ENCODE results near the gene PLLP.

Gene PLLP

DNA sequence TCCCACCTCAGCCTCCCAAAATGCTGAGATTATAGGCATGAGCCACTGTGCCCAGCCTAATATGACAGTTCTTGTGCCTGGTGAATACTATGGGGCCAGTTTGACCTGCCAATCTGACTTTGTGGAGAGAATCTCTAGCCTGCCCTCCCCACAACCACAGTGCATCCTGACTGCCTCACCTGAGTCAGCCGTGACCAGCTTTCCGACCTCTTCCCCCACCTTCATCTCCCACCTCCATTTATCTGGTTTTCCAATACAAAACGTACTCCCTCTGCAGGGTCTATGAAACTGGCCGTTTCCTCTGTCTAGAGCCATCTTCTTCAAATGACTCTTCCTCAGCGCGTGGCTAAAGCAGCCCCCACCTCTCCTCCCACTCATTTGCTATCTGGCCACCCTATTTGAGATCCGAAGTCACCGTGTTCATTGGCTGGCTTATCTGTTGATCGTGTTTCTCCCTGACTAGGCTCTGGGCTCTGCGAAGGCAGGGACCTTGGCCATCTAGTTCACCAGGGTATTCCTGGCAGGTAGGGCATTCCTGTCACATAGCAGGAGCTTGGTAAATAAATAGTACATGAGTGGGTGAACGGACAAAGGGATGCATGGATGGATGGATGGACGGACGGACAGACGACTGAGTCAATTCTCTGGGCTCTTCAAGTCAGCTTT lies 22.3 kb upstream of the PLLP start:
- in situ Hi-C loops (cut with HindIII; ENCODE audit: low pct_ligation_motif_present, low sequenced_read_pairs) = no loop called here
- H3K4me3 ChIP-seq (ENCODE audit: low read depth, low read length) = no peak overlapping the region
- TF ChIP-seq, protein P1, sequence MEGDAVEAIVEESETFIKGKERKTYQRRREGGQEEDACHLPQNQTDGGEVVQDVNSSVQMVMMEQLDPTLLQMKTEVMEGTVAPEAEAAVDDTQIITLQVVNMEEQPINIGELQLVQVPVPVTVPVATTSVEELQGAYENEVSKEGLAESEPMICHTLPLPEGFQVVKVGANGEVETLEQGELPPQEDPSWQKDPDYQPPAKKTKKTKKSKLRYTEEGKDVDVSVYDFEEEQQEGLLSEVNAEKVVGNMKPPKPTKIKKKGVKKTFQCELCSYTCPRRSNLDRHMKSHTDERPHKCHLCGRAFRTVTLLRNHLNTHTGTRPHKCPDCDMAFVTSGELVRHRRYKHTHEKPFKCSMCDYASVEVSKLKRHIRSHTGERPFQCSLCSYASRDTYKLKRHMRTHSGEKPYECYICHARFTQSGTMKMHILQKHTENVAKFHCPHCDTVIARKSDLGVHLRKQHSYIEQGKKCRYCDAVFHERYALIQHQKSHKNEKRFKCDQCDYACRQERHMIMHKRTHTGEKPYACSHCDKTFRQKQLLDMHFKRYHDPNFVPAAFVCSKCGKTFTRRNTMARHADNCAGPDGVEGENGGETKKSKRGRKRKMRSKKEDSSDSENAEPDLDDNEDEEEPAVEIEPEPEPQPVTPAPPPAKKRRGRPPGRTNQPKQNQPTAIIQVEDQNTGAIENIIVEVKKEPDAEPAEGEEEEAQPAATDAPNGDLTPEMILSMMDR (IDR thresholded peaks at IDR 0.05; ENCODE audit: low read depth, low read length, missing control alignments) = no peak
- no peaks in the 10 kb centered on the region for H3K27me3 ChIP-seq (replicated peaks)
- no peaks in the 10 kb centered on the region for H3K36me3 ChIP-seq (replicated peaks)
- no peak for DNase-seq
- H3K27ac ChIP-seq = no peak overlapping the region

DNA sequence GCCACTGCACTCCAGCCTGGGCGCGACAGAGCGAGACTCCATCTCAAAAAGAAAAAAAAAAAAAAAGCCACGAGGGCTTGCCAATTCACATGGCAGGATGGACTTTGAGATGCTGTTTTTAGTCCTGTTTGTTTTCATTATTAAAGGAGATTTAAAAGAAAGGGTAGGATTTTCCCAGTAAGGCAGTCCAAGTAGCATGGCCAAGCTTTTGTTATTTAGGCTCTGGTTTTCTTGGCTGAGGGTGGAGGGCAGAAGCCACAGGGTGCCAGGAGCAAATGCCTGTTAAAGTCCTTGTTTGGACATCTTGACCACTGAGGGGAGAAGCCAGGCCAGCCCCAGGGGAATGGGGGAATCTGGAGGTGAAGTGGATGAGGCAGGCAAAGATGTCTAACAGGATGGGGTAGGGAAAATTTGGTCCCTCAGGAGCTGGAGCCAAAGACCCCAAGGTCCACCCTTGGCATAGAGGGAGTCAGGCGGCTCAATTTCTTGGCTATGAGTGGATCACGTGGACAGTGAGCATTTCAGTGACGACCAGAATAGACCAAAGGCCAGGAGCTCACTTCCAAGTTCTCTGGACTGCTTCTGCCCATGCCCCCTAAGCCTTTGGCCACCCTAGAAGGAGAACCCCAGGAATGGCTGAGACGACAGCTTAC lies 20.8 kb upstream of the PLLP start:
- in situ Hi-C loops (cut with HindIII; ENCODE audit: low pct_ligation_motif_present, low sequenced_read_pairs) = no loop called here
- DNase-seq = no peak
- no peaks in the 10 kb centered on the region for H3K27me3 ChIP-seq (replicated peaks)
- TF ChIP-seq, protein P1 (IDR thresholded peaks at IDR 0.05; ENCODE audit: low read depth, low read length, missing control alignments) = no peak
- H3K36me3 ChIP-seq (replicated peaks) = no peaks in the 10 kb centered on the region
- no peak overlapping the region for H3K4me3 ChIP-seq (ENCODE audit: low read depth, low read length)
- no peak overlapping the region for H3K27ac ChIP-seq

DNA sequence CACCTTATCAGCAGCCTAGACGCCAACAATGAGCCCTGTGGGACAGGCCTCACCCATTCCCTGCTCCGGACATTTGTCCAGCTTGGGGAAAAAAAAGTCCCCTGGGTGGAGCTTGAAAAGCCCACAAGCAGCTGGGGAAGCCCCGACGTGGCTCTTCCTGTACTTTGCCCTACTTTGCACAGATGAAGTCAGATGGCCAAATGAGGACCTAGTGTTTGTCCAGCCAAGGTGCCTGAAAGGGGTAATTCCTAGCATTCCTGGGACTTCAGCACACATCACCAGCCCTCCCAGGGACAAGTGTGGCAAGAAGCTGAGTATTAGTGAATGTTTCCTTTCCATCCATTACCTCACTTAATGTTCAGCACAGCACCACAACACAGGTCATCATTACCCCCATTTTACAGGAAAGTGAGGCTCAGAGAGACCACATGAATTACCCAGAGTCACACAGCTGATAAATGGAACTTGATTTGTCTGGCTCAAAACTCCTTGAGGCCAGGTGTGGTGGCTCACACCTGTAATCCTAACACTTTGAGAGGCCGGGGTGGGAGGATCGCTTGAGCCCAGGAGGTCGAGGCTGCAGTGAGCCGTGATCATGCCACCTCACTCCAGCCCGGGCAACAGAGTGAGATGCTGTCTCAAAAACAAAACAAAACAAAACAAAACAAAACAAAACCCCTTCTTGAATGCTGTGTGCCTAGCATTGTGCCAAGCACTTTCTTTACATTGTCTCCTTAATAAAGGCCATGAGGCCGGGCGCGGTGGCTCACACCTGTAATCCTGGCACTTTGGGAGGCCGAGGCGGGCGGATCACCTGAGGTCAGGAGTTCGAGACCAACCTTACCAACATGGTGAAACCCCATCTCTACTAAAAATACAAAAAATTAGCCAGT lies 19.9 kb upstream of the PLLP start:
- in situ Hi-C loops (cut with HindIII; ENCODE audit: low pct_ligation_motif_present, low sequenced_read_pairs) = no loop called here
- peak; percentile 32 for DNase-seq

DNA sequence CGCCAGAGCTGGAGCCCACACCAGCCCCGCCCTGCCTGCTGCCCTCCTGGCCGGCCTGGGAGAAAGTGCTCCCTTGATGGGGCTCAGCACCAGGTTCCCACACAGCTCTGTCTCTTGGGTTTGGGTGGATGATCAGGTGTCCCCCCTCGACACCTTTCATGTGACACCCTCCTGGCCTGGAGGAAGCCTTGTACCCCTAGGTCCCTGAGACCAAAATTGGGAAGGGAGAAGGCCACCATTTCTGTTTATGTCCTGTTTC lies 19.4 kb upstream of the PLLP start:
- in situ Hi-C loops (cut with HindIII; ENCODE audit: low pct_ligation_motif_present, low sequenced_read_pairs) = no loop called here
- TF ChIP-seq, protein P1 (IDR thresholded peaks at IDR 0.05; ENCODE audit: low read depth, low read length, missing control alignments) = no peak

More for the DNA sequence above, 19.9 kb upstream of the PLLP start:
- Histone ChIP-seq H3K27me3 (replicated peaks) (no peaks in the 10 kb centered on the region), H3K36me3 (replicated peaks) (no peaks in the 10 kb centered on the region), H3K27ac (no peak overlapping the region), H3K4me3 (ENCODE audit: low read depth, low read length) (no peak overlapping the region)
- TF ChIP-seq, protein P1 (IDR thresholded peaks at IDR 0.05; ENCODE audit: low read depth, low read length, missing control alignments) = no peak

DNA sequence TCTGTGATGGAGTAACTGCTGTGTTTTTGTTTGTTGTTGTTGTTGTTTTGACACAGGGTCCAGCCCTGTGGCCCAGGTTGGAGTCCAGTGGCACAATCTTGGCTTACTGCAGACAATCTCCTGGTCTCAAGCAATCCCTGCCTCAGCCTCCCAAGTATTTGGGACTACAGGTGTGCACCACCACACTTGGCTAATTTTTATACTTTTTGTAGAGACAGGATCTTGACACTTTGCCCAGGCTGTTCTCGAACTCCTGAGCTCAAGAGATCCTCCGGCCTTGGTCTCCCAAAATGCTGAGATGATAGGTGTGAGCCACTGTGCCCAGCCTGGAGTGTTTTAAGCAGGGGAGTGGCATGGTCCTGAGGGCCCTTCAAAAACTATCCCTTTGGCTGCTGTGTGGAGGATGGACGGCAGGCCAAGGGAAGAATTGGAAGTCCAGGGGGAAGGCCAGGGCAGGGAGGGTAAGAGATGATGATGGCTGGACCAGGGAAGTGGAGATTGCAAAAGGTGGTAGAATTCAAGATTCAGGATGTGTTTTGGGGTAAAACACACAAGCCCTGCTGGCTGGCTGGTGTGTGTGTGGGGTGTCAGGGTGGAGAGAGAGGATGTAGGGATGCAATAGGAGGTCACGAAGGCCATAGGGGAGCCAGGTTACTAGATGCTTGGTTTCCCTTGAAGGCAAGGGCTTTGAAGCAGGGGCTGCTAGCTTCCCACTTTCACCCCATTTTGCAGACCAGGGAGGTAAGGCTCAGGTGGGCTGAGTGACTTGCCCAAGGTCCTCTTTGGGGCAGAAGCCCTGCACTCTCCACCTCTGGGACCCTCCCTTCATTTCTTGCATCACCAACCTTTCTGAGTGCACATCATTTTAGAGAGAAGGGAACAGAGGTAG lies 18.8 kb upstream of the PLLP start:
- TF ChIP-seq, protein P1 (IDR thresholded peaks at IDR 0.05; ENCODE audit: low read depth, low read length, missing control alignments) = no peak
- H3K36me3 ChIP-seq (replicated peaks) = no peaks in the 10 kb centered on the region
- in situ Hi-C loops (cut with HindIII; ENCODE audit: low pct_ligation_motif_present, low sequenced_read_pairs) = no loop called here
- no peaks in the 10 kb centered on the region for H3K27me3 ChIP-seq (replicated peaks)
- no peak for DNase-seq
- no peak overlapping the region for H3K27ac ChIP-seq
- H3K4me3 ChIP-seq (ENCODE audit: low read depth, low read length) = no peak overlapping the region

More for the DNA sequence above, 19.4 kb upstream of the PLLP start:
- DNase-seq = no peak
- Histone ChIP-seq H3K4me3 (ENCODE audit: low read depth, low read length) (no peak overlapping the region), H3K27ac (no peak overlapping the region), H3K36me3 (replicated peaks) (no peaks in the 10 kb centered on the region), H3K27me3 (replicated peaks) (no peaks in the 10 kb centered on the region)

Measured in brain microvascular endothelial cell (primary cell).